HuH-7 (cell line): ENCODE results near the gene TUBB4B.

Experiments used
- DNase-seq: peaks from one replicate; pipeline ENCODE4 v3.0.0; 2011; ENCODE audit warnings: low spot score

The TUBB4B gene

DNA sequence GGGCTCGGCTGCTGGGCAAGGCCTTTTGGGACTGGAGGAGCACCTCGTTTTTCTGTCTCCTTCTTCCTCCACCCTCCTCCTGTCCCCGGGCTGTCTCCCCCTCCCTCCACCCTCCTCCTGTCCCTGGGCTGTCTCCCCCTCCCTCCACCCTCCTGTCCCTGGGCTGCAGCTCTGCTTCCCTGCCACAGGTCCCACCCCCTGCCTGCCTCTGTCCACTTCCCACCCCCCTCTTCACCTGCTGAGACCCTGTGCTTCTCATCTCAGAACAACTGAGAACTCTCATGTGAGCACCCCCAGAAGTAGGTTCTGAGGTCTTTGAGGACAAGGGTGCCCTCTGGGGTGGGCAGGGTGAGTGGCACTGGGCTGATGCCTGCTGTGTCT is 30.6 kb downstream of the TUBB4B start:
- DNase-seq, result no peak

DNA sequence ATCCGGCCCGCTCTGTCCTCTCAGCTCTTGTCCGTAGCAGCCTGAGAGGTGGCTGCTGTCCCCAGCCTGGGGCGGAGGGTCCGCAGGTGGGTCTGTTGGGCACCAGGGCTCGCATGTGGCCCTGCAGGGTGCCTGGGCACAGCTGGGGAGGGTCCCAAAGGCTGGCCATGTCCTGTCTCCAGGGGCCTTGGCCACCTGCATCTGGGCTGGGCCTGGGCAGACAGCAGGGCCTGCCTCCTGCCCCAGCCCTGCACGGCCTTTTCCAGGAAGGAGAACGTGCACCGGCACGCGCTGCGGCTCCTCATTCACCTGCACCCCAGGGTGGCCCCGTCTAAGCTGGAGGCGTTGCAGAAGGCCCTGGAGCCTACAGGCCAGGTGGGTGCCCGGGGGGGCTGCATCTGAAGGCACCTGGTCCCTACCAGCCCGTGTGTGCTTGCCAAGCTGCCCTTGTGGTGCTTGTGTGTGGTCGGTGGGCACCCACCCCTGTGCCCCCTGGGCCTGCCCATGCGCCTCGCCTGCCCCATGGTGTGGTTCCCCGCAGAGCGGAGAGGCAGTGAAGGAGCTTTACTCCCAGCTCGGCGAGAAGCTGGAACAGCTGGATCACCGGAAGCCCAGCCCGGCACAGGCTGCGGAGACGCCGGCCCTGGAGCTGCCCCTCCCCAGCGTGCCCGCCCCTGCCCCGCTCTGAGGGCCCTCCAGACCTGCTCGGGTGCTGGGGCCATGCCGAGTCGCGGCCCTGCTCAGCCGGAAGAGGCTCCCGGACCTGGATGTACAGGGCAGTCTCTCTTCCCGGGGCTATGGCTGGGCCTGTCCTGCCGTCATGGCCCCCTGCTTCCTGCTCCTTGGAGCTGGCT is 31.4 kb downstream of the TUBB4B start:
- no peak for DNase-seq

DNA sequence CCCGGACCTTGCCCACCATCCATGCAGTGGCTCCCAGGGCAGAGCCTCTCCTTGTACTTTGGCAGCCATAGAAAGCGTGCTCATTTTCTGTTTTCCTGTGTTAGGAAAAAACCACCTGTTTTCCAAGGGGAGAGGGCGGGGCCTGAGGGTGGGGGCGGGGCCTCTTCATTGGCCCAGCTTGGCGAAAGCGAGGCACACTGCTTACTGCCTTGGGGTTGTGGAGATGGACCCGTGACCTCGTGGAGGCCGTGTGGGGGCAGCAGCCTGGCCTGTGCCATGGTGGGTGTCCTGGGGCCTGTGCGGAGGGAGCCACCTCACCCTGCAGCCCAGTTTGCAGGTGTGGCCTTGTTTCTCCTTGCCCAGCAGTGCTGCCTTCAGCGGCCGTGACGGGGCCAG is 32.0 kb downstream of the TUBB4B start:
- DNase-seq, result no peak

DNA sequence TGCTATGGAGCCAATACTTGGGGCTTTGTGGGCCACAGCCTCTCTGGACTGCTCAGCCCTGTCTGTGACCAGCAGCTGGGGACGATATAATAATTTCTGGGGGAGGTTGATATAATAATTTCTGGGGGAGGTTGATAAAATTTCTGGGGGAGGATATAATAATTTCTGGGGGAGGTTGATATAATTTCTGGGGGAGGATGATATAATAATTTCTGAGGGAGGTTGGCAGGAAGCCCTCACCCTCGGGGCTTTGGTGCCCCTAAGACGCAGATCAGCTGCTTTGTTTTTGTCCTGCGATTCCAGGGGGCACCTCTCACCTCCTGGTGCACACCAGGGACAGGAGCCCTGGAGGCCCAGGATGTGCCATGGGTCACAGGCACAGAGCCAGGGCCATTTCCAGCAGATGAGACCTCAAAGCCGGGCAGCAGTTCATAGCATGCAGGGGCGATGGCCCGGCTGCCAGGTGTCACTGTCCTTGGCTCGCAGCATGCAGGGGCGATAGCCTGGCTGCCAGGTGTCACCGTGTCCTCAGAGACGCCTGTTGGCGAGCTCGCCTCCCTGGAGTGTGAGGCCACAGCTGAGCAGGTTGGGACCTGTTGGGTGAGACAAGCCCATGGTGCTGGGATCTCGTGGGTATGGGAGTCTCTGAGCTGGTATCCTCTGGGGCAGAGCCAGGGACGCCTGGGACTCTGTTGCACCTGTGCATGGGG is 32.7 kb downstream of the TUBB4B start:
- DNase-seq, result no peak

DNA sequence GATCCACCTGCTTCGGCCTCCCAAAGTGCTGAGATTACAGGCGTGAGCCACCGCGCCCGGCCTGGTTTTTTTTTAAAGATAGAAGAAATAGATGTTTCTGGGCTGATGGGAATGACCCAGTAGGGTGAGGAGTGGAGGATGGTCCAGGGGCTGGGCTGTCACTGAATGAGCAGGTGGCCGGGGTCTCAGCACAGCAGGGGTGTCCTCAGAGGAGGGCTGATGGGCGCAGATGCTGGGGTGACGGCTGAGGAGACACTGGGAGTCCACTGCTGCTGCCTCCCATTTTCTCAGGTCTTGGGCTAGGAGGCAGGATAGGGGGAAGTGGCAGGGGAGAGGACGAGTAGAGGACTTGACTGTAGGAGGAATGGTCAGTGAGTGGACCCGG is 34.1 kb downstream of the TUBB4B start:
- DNase-seq, result no peak

DNA sequence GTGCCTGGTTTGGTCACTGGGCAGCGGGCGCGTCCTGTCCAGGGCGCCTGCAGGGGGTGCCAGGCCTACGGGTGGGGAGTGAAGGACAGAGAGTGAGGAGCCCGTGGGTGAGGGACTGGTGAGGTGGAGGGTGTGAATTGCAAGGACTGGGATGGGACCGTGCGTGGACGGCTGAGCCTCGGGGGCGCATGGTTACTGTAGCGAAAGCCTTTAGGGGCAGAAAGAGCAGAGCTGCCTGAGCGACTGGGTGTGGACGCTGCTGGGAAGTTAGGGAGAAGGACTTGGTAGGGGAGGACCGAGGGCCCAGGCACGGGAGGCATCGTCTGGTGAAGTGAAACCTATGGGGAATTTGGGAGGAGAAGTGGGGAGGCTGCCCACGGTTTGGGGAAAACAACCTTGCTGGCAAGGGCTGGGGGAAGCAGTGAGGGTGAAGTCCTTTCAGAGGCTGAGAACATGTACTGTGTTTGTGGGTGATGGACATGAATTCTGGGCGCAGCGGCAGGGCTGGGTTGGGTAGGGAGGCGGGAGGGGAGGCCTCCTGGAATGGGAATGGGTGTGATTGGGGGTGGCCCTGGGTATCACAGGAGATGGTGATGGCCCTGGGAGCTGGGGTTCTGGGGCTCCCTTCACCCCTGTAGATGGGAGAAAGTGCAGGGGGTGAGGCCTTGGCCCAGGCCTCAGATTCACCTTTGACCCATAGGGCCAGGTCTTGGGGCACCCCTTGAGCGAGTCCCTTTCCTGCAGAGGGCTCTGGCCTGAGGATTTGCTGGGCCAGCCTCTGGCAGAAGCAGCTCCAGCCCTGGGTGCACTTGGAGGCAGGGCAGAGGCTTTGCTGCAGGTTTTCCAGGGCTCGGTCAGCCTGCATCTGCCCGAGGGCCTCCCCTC is 34.7 kb downstream of the TUBB4B start:
- DNase-seq, result no peak

DNA sequence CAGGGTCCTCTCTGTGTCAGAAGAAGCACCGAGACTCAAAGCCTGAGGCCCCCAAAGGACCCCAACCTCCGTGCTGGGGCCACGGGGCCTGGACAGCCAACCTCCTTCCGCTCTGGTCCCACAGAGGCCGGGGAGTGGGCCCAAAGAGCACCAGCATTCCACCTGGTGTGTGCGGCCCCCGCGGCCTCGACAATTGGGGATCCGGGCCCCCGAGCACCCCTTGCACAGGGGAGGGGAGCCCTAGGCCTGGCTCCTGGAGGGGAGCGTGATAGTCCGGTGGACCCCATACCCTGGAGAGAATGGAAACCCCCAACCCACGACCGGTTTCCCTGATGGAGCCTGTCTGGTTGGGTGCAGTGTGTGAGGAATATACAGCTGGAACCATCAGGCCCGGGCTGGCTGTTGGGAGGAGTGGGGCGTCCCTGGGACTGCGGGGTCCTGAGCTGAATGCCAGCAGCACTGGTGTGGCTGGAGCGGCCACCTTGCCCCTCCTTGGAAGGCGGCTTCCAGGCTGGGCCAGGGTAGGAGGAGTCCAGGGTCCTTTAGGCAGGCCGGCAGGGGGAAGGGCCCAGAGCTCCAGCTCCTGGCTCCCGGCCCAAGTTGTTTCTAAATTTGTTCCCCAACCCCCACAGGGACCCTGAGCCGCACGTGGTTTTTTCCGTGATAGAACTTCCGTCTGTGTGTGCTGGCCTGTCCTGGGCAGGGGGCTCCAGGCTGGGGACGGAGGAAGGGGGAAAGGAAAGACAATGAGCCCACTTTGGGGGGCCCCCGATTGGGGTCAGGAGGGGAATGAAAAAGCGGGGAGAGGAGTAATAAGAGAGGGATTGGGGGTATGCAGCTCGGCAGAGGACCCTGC is 35.6 kb downstream of the TUBB4B start:
- DNase-seq, result no peak

DNA sequence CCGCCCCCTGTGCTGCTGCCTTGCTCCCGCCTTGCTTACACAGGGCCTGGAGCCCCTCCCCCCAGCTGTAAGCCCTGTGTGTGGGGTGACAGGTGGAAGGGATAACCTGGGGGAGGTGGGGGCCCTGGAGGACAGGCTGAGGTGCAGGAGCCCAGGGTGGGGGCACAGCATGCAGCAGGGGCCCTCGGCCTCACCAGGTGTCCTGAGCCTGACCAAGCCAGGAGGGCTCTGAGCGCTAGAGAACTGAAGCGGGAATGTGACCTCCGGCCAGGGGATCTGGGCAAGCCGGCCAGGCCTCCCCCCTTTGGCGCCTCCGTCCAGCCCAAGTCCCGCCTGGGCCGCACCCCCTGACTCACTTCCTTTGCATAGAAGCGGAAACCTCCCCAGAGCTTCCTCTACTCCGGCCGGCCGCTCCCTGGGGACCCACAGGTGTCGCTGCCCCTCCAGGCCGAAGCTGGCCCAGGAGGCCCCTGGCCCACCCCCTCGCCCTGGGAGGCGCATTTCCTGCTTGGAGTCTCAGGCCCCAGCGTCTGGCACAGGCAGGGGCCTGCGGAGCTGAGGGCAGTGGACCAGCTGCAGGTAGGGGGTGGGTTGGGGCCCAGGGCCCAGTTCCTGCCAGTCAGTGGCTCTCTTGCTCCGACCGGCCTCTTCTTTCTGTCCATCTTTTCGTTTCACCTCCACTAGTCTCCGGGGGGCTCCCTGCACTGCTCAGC is 36.4 kb downstream of the TUBB4B start, which contains the start of gene TOR4A:
Gene TOR4A, plus strand, starts transcription at position 398 of the 713 bp plus-strand sequence. CDS start 964 bp downstream, outside the sequence.
- no peak for DNase-seq

DNA sequence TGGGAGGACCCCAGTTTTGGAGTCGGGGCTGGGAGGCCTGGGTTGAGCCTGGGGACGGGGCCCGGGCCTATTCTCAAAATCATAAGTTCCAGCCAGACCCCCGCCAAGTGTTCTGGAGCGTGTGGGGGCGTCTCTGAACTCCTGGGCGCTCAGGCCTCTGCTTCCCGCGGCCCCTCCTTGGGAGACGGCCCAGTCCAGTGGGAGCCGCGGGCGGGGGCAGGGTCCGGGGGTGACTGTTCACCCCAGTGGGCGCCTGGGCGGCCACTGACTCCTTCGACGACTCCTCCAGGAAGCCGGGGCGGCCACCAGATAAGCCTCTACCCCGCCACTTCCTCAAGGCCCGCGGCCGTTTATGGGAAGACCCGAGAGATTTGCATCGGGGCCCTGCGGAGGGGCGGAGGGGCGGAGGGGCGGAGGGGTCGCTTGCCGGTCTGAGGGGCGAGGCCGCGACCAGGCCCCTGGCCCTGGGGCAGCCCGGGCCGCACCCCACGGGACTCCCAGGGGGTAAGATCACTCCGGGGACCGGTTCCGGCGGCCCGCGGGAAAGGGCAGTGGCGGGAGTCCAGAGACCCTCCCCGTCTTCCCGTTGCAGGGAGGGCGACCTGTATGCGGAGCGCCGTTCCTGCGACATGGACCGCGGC is 37.1 kb downstream of the TUBB4B start:
- DNase-seq, result no peak

DNA sequence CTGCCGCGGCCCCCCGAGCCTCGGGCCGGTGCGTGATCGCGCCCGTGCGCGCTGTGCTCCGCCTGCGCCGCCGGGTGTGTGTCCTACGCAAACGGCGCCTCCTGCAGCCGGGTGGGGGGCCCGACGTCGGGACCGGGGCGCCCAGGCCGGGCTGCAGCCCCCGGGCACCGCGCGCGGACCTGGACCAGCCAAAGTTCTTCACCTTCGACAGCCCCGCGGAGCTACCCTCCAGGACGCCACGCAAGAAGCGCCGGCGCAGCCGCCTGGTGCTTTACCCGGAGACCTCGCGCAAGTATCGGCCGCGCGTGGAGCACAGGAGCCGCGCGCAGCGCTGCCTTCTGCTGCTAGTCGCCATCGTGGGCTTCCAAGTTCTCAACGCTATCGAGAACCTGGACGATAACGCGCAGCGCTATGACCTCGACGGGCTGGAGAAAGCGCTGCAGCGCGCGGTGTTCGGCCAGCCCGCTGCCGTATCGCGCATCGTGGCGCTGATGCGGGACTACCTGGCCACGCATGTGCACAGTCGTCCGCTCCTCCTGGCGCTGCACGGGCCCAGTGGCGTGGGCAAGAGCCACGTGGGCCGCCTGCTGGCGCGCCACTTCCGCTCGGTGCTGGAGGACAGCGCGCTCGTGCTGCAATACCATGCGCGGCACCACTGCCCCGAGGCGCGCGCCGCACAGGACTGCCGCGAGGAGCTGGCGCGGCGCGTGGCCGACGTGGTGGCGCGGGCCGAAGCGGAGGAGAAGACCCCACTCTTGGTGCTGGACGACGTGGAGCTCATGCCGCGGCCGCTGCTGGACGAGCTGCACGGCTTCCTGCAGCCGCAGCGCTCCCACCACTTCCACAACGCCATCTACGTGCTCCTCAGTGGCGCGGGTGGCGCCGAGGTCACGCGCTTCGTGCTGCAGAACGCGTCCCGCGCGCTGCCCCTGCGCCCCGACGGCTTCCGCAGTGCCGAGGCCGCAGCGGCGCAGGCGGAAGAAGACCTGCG is 37.9 kb downstream of the TUBB4B start:
- no peak for DNase-seq

DNA sequence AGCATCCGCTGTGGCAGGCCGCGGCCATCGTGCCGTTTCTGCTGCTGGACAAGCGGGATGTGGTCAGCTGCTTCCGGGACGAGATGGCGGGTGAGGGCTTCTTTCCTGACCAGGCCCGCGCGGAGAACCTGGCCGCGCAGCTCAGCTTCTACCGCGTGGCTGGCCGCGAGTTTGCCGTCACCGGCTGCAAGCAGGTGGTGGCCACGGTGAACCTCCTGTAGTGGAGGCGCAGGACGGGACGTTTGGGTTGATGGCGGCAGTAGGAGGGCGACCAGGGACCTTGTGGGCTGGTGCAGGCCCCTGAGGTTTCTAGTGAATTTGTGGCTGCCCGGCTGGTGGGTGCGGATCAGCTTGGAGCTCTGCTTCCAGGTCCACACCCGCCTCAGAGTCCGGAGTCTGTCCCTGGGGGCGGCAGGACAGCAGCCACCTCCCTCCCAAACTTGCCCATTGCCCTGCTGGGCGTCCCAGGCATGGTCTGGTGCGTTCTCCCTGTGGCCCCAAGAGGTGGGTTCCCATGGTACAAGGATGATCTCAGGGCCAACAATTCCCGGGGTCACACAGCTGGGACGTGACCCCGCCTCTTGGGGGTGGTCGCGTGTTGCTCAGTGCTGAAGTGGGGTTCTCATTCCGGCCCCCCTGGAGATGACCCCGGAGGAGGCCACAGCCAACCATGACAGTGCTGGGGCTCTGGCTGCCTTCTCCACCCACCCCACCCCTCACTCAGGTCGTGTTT is 38.8 kb downstream of the TUBB4B start:
- no peak for DNase-seq

DNA sequence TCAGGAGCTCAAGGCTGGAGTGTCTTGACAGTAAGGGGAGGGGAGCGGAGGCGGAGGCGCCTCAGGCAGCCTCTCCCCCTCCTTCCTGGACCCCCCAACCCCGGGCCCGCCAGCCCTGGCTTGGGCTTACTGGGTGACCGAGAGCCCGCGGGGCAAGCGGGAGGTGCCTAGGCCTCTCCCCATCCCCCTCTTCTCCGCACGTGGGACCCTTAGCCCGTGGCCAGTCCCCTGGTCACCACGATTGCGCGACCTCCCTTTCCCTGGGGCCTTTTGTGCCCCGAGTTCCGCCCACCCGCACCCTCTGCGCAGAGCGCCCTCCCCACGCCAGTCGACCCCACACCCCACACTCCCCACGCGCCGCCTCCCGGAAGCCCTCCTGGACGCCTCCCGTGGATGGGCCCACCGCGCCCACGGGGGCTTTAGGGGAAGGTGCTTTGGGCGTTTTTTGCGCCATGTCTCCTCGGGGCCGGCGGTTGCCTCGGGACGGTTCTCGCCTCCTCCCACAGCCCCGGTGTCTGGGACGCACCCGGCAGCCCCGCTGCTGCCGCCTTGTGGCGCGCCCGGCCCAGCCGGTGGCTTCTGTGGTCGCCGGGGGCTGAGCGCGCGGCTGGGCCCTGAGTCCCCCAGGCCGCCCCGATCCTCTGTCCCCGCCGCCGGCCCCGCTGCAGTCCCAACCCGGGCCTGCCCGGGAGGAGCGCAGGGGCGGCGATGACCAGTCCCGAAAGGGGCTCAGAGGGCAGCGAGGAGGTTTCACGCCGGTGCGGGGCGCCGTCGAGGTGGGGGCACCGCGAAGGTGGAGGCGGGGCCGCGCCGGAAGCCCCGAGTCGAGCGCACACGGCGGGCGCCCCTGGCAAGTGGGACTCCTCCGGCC is 39.6 kb downstream of the TUBB4B start:
- peak; percentile 72 for DNase-seq

DNA sequence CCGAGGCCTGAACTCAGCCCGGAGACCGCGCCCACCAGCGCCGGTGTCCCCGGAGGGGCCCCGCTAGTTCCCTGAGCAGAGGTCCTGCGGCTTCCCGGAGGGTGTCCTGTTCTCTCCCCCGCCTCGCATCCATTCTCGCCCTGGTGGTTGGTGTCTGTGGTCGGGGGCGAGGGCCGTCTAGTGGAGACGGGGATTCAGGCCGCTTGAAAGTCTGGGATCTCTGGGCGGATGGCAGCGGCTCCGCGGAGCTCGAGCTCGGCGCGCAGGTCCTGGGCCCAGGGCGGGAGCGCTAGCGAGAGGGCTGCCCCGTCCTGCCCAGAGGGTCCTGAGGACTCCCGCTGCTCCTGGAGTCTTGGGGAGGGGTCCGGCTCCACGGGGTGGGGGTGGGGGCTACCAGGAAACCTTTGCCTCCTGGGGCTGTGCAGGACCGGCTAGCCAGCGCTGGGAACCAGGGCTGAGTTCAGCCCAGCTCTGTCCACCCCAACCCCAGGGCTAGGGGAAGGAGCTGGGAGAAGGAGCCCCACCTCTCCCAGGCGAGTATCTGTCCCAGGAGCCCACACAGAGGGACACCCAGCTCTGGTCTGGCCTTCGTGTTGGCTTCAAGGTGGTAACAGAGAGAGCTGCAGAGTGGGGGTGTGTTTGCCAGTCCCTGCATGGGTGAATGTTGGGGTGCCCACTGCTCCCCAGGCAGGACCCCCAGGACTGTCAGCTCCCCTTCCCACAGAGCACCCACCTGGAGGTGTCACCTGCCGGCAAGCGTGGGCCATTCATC is 40.4 kb downstream of the TUBB4B start:
- DNase-seq, result no peak

DNA sequence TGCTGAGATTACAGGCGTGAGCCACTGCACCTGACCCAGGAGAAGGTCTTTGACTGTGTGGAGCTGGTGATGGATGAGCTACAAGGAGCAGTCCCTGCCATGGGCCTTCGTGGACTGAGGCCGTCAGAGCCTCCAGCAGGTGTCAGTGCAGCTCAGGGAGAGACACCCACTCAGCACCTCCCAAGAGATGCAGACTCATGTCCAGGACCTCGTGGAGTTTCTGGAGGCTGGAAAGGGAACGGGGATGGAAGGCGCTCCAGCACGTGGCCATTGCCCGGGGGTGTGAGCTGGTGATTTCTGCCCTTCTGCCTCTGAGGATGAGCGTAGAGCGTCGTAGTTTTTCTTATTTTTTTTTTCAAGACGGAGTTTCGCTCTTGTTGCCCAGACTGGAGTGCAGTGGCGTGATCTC is 45.9 kb downstream of the TUBB4B start:
- peak; percentile 94 for DNase-seq

DNA sequence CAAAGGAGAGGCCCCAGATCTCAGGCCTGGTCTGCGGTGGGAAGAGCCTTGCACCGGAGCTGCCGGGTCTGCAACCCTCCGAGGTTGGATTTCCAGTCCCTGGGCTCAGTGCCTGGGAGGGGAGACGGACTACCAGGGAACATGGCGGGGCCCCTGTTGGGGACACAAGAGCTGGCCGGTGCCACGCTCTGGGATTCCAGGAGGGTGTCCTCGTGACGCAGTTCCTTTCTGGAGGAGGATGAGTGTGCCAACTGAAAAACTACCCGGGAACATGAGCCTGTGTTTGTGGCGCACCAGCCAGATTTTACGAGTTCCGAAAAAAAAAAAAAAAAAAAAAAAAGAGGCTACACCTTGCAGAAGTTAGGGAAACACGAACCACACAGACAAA is 52.0 kb downstream of the TUBB4B start:
- no peak for DNase-seq
